Right lobe of liver (tissue), 4 donors: ENCODE data around the gene TEX38.

Source experiments
- POLR2A ChIP-seq: fragments of 450-650 bp; IDR thresholded peaks from one replicate; pipeline ENCODE4 v1.6.1; 2017; ENCODE audit warnings: antibody characterized with exemption, mild to moderate bottlenecking
- TF ChIP-seq, protein P1 (sequence below), 4 donors: fragments of 200-600 bp in 3 of 4; fragments of 450-650 bp in 1 of 4; IDR thresholded peaks; one replicate each; pipeline versions ENCODE4 v1.5.1 to v1.8.0; 2016 to 2022; ENCODE audit warnings: antibody characterized with exemption in 4 of 4, mild to moderate bottlenecking in 2 of 4
- donor health status: DM: no; HTN: no; CAD: no.
- donor health status: DM: no; HTN: no; CAD: no.
- donor health status: DM: no; HTN: yes; CAD: no.

DNA sequence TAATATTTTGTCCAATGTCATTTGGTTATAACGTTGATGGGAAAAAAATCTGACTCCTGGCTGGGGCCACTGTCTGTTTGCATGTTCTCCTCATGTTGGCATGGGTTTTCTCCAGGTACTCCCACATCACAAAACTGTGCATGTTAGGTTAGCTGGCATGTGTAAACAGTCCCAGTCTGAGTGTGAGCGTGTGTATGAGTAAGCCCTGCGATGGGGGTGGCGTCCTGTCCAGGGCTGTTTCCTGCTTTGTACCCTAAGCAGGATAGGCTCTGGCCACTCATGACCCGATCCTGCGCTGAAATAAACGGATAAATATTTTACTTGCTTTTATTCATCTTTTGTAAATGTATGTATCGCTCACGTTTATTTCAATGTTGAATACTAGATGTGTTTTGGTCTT lies 33.8 kb downstream of the TEX38 start:
- TF ChIP-seq, protein P1, sequence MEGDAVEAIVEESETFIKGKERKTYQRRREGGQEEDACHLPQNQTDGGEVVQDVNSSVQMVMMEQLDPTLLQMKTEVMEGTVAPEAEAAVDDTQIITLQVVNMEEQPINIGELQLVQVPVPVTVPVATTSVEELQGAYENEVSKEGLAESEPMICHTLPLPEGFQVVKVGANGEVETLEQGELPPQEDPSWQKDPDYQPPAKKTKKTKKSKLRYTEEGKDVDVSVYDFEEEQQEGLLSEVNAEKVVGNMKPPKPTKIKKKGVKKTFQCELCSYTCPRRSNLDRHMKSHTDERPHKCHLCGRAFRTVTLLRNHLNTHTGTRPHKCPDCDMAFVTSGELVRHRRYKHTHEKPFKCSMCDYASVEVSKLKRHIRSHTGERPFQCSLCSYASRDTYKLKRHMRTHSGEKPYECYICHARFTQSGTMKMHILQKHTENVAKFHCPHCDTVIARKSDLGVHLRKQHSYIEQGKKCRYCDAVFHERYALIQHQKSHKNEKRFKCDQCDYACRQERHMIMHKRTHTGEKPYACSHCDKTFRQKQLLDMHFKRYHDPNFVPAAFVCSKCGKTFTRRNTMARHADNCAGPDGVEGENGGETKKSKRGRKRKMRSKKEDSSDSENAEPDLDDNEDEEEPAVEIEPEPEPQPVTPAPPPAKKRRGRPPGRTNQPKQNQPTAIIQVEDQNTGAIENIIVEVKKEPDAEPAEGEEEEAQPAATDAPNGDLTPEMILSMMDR (IDR thresholded peaks at IDR 0.05) = no peak
- TF ChIP-seq POLR2A = no peak
